Neural cell (in vitro differentiated cells): Measurements from ENCODE around the gene ATG2A. TPM values are rescaled to one million over a fixed set of nuclear protein-coding genes. Genes with fewer than 3 reads are reported as not detected.
A peak's percentile ranks its signal among the peaks of the same experiment; 100 is the strongest.

ENCODE experiments used
- H2AFZ ChIP-seq: fragments of 200-600, 300-800 bp; sonication (generic), shearing (Covaris generic); 2 replicates; pipeline ENCODE4 v1.6.0; 2014; ENCODE audit warnings: low read depth, mild to moderate bottlenecking, antibody characterized with exemption, low read length, moderate library complexity
- H3F3A ChIP-seq: fragments of 200-600 bp; shearing (Covaris generic); 2 replicates; pipeline ENCODE4 v1.6.1; 2016; ENCODE audit warnings: mild to moderate bottlenecking, moderate library complexity, mixed read lengths, antibody characterized with exemption, low read length; ENCODE audit not compliant: insufficient read depth, poor library complexity, severe bottlenecking
- H3K27ac ChIP-seq: fragments of 200-600, 300-800 bp; sonication (generic), shearing (Covaris generic); 2 replicates; pipeline ENCODE4 v1.5.1; 2014; ENCODE audit warnings: mild to moderate bottlenecking, low read length, moderate library complexity
- H3K27me3 ChIP-seq: fragments of 300-800, 200-600 bp; sonication (generic), shearing (Covaris generic); 2 replicates; pipeline ENCODE4 v1.6.0; 2014; ENCODE audit warnings: mild to moderate bottlenecking, low read depth, low read length, moderate library complexity; ENCODE audit not compliant: insufficient read depth
- H3K36me3 ChIP-seq: fragments of 300-800, 200-600 bp; sonication (generic), shearing (Covaris generic); 2 replicates; pipeline ENCODE4 v1.5.1; 2014; ENCODE audit warnings: mild to moderate bottlenecking, antibody characterized with exemption, low read length, moderate library complexity; ENCODE audit not compliant: insufficient read depth
- H3K4me2 ChIP-seq: fragments of 300-800, 200-600 bp; sonication (generic), shearing (Covaris generic); 2 replicates; pipeline ENCODE4 v1.6.0; 2014; ENCODE audit warnings: mild to moderate bottlenecking, low read length
- H3K4me3 ChIP-seq: fragments of 300-800, 200-600 bp; sonication (generic), shearing (Covaris generic); 2 replicates; pipeline ENCODE4 v1.5.1; 2014; ENCODE audit warnings: mild to moderate bottlenecking, low read length, moderate library complexity
- H3K79me2 ChIP-seq: fragments of 200-600 bp; shearing (Covaris generic); replicated peaks from 2 replicates; pipeline ENCODE4 v1.6.0; 2014; ENCODE audit warnings: mild to moderate bottlenecking, low read length, moderate library complexity; ENCODE audit not compliant: insufficient read depth
- H3K9ac ChIP-seq: fragments of 300-800, 200-600 bp; sonication (generic), shearing (Covaris generic); 2 replicates; pipeline ENCODE4 v1.6.1; 2016; ENCODE audit warnings: mild to moderate bottlenecking, low read length, mixed read lengths
- H3K9me2 ChIP-seq: fragments of 200-600 bp; shearing (Covaris generic); 2 replicates; pipeline ENCODE4 v1.6.1; 2016; ENCODE audit warnings: mild to moderate bottlenecking, low read length, mixed read lengths; ENCODE audit not compliant: insufficient read depth
- H3K9me3 ChIP-seq: fragments of 200-600, 300-800 bp; sonication (generic), shearing (Covaris generic); 2 replicates; pipeline ENCODE4 v1.6.1; 2016; ENCODE audit warnings: mild to moderate bottlenecking, mixed run types, low read length, moderate library complexity, mixed read lengths
- H4K20me1 ChIP-seq: fragments of 200-600 bp; shearing (Covaris generic); 2 replicates; pipeline ENCODE4 v1.6.1; 2016; ENCODE audit warnings: mild to moderate bottlenecking, mixed run types; ENCODE audit not compliant: insufficient read depth
- CTCF ChIP-seq: fragments of 450-650 bp; IDR thresholded peaks from 2 replicates; pipeline ENCODE4 v1.5.1; 2014; ENCODE audit warnings: antibody characterized with exemption, mild to moderate bottlenecking, moderate library complexity; ENCODE audit not compliant: poor library complexity, severe bottlenecking
- EP300 ChIP-seq: fragments of 450-650 bp; conservative IDR thresholded peaks from 2 replicates; pipeline ENCODE4 v1.6.1; 2014; ENCODE audit warnings: antibody characterized with exemption, mild to moderate bottlenecking, moderate library complexity; ENCODE audit not compliant: poor library complexity, severe bottlenecking
- EZH2 ChIP-seq: fragments of 200-600, 300-800 bp; shearing (Covaris generic), sonication (generic); IDR thresholded peaks from 2 replicates; pipeline ENCODE4 v1.6.1; 2014; ENCODE audit warnings: antibody characterized with exemption, low read length, borderline replicate concordance, mild to moderate bottlenecking; ENCODE audit not compliant: insufficient read depth, poor library complexity, severe bottlenecking
- MXI1 ChIP-seq: fragments of 450-650 bp; conservative IDR thresholded peaks from 2 replicates; pipeline ENCODE4 v1.6.1; 2014; ENCODE audit warnings: antibody characterized with exemption, mild to moderate bottlenecking; ENCODE audit not compliant: poor library complexity, severe bottlenecking
- POLR2AphosphoS5 ChIP-seq: IDR thresholded peaks from 2 replicates; pipeline ENCODE4 v1.6.1; 2012
- RAD21 ChIP-seq: fragments of 450-650 bp; conservative IDR thresholded peaks from 2 replicates; pipeline ENCODE4 v1.6.1; 2014; ENCODE audit warnings: antibody characterized with exemption, mild to moderate bottlenecking, moderate library complexity
- REST ChIP-seq: IDR thresholded peaks from 2 replicates; pipeline ENCODE4 v1.6.1; 2012; ENCODE audit warnings: borderline replicate concordance
- SMC3 ChIP-seq: fragments of 450-650 bp; conservative IDR thresholded peaks from 2 replicates; pipeline ENCODE4 v1.6.1; 2014; ENCODE audit warnings: antibody characterized with exemption, mild to moderate bottlenecking, moderate library complexity; ENCODE audit not compliant: poor library complexity
- TAF1 ChIP-seq: IDR thresholded peaks from 2 replicates; pipeline ENCODE4 v1.6.1; 2012; ENCODE audit warnings: low read depth
- polyA plus RNA-seq: library from polyadenylated mRNA; depleted of rRNA; stranded (reverse); fragments of >200 nt; gene quantifications from 2 replicates; pipeline ENCODE4 v1.2.3, GENCODE V29; 2014

ATG2A gene
- polyA plus RNA-seq, 1 donor from 2014 or later, result 7.5 TPM

- no peaks in the 10 kb centered on the region for H3K27me3 ChIP-seq
- H3K9ac ChIP-seq, result no peak overlapping the region
- H3F3A ChIP-seq, result no peaks in the 10 kb centered on the region
- H4K20me1 ChIP-seq, result no peaks in the 10 kb centered on the region
- TF ChIP-seq MXI1 (no peak), RAD21 (no peak), TAF1 (no peak), EZH2 (no peak), SMC3 (no peak), CTCF (no peak), EP300 (no peak), REST (no peak)
- H2AFZ ChIP-seq, result no peak overlapping the region
- H3K36me3 ChIP-seq, result no peaks in the 10 kb centered on the region
- H3K27ac ChIP-seq, result no peak overlapping the region
- H3K4me3 ChIP-seq, result no peak overlapping the region
- H3K9me3 ChIP-seq, result no peaks in the 10 kb centered on the region
- no peaks in the 10 kb centered on the region for H3K9me2 ChIP-seq
- H3K79me2 ChIP-seq, result peaks cover 17% of the 10 kb centered on the region
- H3K4me2 ChIP-seq, result no peak overlapping the region
Measured at GRCh38 chr11:64881476-64881875, 35.5 kb downstream of the ATG2A start.

- Histone ChIP-seq H2AFZ (no peak overlapping the region), H3F3A (no peaks in the 10 kb centered on the region), H3K4me2 (peak overlapping the region; percentile 57), H3K36me3 (no peaks in the 10 kb centered on the region), H3K9ac (no peak overlapping the region), H3K9me2 (no peaks in the 10 kb centered on the region), H3K27ac (no peak overlapping the region), H3K4me3 (no peak overlapping the region), H3K27me3 (no peaks in the 10 kb centered on the region), H3K9me3 (no peaks in the 10 kb centered on the region), H3K79me2 (peaks cover 27% of the 10 kb centered on the region), H4K20me1 (no peaks in the 10 kb centered on the region)
- TF ChIP-seq MXI1 (no peak), EP300 (no peak), EZH2 (no peak), REST (no peak), TAF1 (no peak), SMC3 (no peak), CTCF (no peak), POLR2AphosphoS5 (no peak), RAD21 (no peak)
Measured at GRCh38 chr11:64880240-64881001, 36.6 kb downstream of the ATG2A start.
